ENCODE measurements around the gene SESN3. TPM values are rescaled to one million over a fixed set of nuclear protein-coding genes. Genes with fewer than 3 reads are reported as not detected.

The SESN3 gene
- total RNA-seq, 3 donors from 2014 or later (not counting 1 experiment from before 2014, with no cell fraction given): 5.5 to 10.2 (median 7.6) TPM

- intact Hi-C loops (cut with micrococcal nuclease): no loop called here
- 71% methylated on average over 1 of the region's 3 CpGs for WGBS (ENCODE audit: insufficient coverage)
- DNase-seq (no peak), ATAC-seq (no peak)
- Mint-ChIP-seq H3K27ac (no peak overlapping the region), H3K4me1 (no peaks in the 10 kb centered on the region), H3K27me3 (ENCODE audit: low read depth in 2 of 2) (peaks cover 5 to 7% of the 10 kb centered on the region in 2 donors), H3K9me3 (no peaks in the 10 kb centered on the region), H3K36me3 (no peaks in the 10 kb centered on the region), H3K4me3 (no peak overlapping the region)
- no peaks in the 10 kb centered on the region for H3K9me3 ChIP-seq (ENCODE audit: control insufficient read depth, insufficient read depth, low read length)
- no peaks in the 10 kb centered on the region for H3K36me3 ChIP-seq (ENCODE audit: control insufficient read depth, insufficient read depth, low read length)
- TF ChIP-seq CTCF (IDR thresholded peaks at IDR 0.05): no peak
- H3K27ac ChIP-seq (ENCODE audit: low read length): no peak overlapping the region
- no peak overlapping the region for H3K4me3 ChIP-seq (ENCODE audit: low read length)
- no peaks in the 10 kb centered on the region for H3K27me3 ChIP-seq (ENCODE audit: control insufficient read depth, insufficient read depth, low read length)
- H3K4me1 ChIP-seq (ENCODE audit: control insufficient read depth, insufficient read depth, low read length): no peaks in the 10 kb centered on the region
Measured at GRCh38 chr11:95247883-95248282, 16.9 kb upstream of the SESN3 start.

GRCh38 chr11:95247127-95247684 lies 16.2 kb upstream of the SESN3 start:
- Mint-ChIP-seq H3K4me3 (no peak overlapping the region), H3K4me1 (no peaks in the 10 kb centered on the region), H3K27ac (no peak overlapping the region), H3K9me3 (no peaks in the 10 kb centered on the region), H3K27me3 (ENCODE audit: low read depth in 2 of 2) (peaks cover 7 to 10% of the 10 kb centered on the region in 2 donors), H3K36me3 (no peaks in the 10 kb centered on the region)
- Histone ChIP-seq H3K9me3 (ENCODE audit: control insufficient read depth, insufficient read depth, low read length) (no peaks in the 10 kb centered on the region), H3K27ac (ENCODE audit: low read length) (no peak overlapping the region), H3K27me3 (ENCODE audit: control insufficient read depth, insufficient read depth, low read length) (no peaks in the 10 kb centered on the region), H3K4me3 (ENCODE audit: low read length) (no peak overlapping the region), H3K36me3 (ENCODE audit: control insufficient read depth, insufficient read depth, low read length) (no peaks in the 10 kb centered on the region), H3K4me1 (ENCODE audit: control insufficient read depth, insufficient read depth, low read length) (no peaks in the 10 kb centered on the region)
- TF ChIP-seq CTCF (IDR thresholded peaks at IDR 0.05): no peak
- ATAC-seq (no peak), DNase-seq (no peak)
- intact Hi-C loops (cut with micrococcal nuclease): no loop called here
- WGBS (ENCODE audit: insufficient coverage): 94% methylated on average over 1 of the region's 1 CpG

- no peak overlapping the region for H3K27ac Mint-ChIP-seq
Measured at GRCh38 chr11:95245581-95245980, 14.6 kb upstream of the SESN3 start.

More at GRCh38 chr11:95245581-95245980, 14.6 kb upstream of the SESN3 start:
- Mint-ChIP-seq H3K36me3 (no peaks in the 10 kb centered on the region), H3K4me3 (no peak overlapping the region), H3K27me3 (ENCODE audit: low read depth in 2 of 2) (peaks cover 5 to 26% of the 10 kb centered on the region in 2 donors), H3K9me3 (no peaks in the 10 kb centered on the region), H3K4me1 (no peaks in the 10 kb centered on the region)
- Histone ChIP-seq H3K27me3 (ENCODE audit: control insufficient read depth, insufficient read depth, low read length) (no peaks in the 10 kb centered on the region), H3K9me3 (ENCODE audit: control insufficient read depth, insufficient read depth, low read length) (no peaks in the 10 kb centered on the region), H3K27ac (ENCODE audit: low read length) (no peak overlapping the region), H3K36me3 (ENCODE audit: control insufficient read depth, insufficient read depth, low read length) (no peaks in the 10 kb centered on the region), H3K4me1 (ENCODE audit: control insufficient read depth, insufficient read depth, low read length) (no peaks in the 10 kb centered on the region), H3K4me3 (ENCODE audit: low read length) (no peak overlapping the region)
- intact Hi-C loops (cut with micrococcal nuclease): no loop called here
- ATAC-seq (no peak), DNase-seq (no peak)
- no peak for TF ChIP-seq CTCF (IDR thresholded peaks at IDR 0.05)
- WGBS (ENCODE audit: insufficient coverage): 95% methylated on average over 1 of the region's 1 CpG
